ENCODE measurements around the gene TACC3.

DNA sequence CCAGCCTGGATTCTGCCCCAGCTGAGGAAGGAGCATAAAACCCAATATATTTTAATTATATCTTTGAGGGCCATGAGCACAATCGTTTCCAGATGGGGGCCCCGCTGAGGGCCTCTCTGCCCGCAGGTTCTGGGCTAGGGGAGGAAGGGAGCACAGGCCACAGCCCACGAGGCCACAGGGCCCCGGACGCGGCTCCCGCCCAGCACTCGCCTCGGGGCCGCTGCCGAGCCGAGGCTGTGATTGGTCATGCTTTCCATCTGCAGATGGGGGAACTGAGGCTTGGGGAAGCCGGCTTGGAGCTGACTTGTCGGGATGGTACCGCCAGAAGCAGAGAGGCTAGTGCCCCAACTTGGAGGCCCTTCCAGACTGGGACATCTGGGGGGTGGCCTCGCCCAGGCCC is 34.0 kb downstream of the TACC3 start:
- TF ChIP-seq, protein P1, sequence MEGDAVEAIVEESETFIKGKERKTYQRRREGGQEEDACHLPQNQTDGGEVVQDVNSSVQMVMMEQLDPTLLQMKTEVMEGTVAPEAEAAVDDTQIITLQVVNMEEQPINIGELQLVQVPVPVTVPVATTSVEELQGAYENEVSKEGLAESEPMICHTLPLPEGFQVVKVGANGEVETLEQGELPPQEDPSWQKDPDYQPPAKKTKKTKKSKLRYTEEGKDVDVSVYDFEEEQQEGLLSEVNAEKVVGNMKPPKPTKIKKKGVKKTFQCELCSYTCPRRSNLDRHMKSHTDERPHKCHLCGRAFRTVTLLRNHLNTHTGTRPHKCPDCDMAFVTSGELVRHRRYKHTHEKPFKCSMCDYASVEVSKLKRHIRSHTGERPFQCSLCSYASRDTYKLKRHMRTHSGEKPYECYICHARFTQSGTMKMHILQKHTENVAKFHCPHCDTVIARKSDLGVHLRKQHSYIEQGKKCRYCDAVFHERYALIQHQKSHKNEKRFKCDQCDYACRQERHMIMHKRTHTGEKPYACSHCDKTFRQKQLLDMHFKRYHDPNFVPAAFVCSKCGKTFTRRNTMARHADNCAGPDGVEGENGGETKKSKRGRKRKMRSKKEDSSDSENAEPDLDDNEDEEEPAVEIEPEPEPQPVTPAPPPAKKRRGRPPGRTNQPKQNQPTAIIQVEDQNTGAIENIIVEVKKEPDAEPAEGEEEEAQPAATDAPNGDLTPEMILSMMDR (IDR thresholded peaks at IDR 0.05; ENCODE audit: control extremely low read depth in 1 of 3, insufficient read depth in 1 of 3, low read depth in 1 of 3, low read length in 3 of 3) = no peak
- TF ChIP-seq SP1 (IDR thresholded peaks at IDR 0.05; ENCODE audit: low read depth, low read length) (no peak), EGR1 (IDR thresholded peaks at IDR 0.05; ENCODE audit: borderline replicate concordance, low read depth, low read length) (no peak)
